ENCODE results near the gene PTPN6. TPM values are rescaled to one million over a fixed set of nuclear protein-coding genes. Genes with fewer than 3 reads are reported as not detected.

The PTPN6 gene
- total and polyA plus RNA-seq, 12 donors: 2.9 to 32.5 (median 5.8) TPM

DNA sequence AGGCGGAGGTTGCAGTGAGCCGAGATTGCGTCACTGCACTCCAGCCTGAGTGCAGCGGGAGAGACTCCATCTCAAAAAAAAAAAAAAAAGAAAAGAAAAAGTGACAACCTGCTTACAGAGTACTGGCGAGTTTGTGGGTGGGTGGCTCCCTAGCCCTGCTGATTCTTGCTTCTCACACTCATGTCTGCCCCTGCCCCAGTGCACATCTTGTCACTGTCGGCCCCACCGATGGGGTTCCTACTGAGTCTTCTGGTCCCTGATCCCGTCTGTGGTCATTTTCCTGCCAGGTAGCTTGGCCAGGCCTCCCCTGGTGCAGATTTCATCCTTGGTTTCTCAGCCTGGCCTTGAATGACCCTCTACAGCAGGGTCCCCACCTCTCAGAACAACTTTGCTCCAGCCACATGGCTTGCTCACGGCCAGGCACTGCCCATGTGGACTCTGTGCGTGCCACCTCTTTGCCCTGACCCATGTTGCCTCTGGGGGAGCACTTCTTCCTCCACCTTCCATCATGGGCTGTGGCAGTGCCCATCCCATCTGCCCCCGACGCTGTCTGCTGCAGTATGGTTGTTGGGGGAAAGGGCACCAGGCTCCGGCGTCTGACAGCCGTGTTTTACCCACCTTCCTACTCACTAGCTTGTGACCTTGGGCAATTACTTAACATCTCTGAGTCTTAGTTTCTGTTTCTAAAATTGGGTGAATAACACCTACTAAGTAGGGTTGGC, 2.1 kb upstream of the PTPN6 start:
- Histone ChIP-seq H3K4me1 (peaks cover 18 to 82% (median 32%) of the 10 kb centered on the region in 9 donors), H3K4me3 (no peak overlapping the region), H3K27me3 (no peaks in the 10 kb centered on the region), H3K9me3 (no peaks in the 10 kb centered on the region), H3K36me3 (peaks cover 0 to 24% (median 7%) of the 10 kb centered on the region in 9 donors), H3K27ac (peak overlapping the region in 1 of 10 donors; percentile 69)
- DNase-seq (peak in 1 of 2 donors; percentile 9), ATAC-seq (no peak)
- WGBS, 2 donors: 87 to 92% methylated on average over 15 of the region's 15 CpGs
- TF ChIP-seq, protein P1, sequence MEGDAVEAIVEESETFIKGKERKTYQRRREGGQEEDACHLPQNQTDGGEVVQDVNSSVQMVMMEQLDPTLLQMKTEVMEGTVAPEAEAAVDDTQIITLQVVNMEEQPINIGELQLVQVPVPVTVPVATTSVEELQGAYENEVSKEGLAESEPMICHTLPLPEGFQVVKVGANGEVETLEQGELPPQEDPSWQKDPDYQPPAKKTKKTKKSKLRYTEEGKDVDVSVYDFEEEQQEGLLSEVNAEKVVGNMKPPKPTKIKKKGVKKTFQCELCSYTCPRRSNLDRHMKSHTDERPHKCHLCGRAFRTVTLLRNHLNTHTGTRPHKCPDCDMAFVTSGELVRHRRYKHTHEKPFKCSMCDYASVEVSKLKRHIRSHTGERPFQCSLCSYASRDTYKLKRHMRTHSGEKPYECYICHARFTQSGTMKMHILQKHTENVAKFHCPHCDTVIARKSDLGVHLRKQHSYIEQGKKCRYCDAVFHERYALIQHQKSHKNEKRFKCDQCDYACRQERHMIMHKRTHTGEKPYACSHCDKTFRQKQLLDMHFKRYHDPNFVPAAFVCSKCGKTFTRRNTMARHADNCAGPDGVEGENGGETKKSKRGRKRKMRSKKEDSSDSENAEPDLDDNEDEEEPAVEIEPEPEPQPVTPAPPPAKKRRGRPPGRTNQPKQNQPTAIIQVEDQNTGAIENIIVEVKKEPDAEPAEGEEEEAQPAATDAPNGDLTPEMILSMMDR (IDR thresholded peaks at IDR 0.05): peak in 1 of 9 donors; percentile 18
- intact Hi-C loops (cut with DNase I): loop anchor here in 7 of 10 donors (5.0 to 10.0 kb wide), 8 partner anchors 84 to 166 kb away; partner anchors contain the start of genes C1R (in 3 of the 7), C1RL (in 1 of the 7) and TPI1 (in 1 of the 7)

- whole genome bisulfite sequencing, 2 donors: 79 to 86% methylated on average over 1 of the region's 1 CpG
- ATAC-seq: no peak
- peak overlapping the region in 1 of 10 donors; percentile 80 for H3K4me3 ChIP-seq
- H3K36me3 ChIP-seq: peaks cover 0 to 32% (median 7%) of the 10 kb centered on the region in 9 donors
- H3K27ac ChIP-seq: peak overlapping the region in 2 of 10 donors; percentile 21 to 98
- H3K27me3 ChIP-seq: no peaks in the 10 kb centered on the region
- TF ChIP-seq, protein P1 (IDR thresholded peaks at IDR 0.05): peak in 1 of 9 donors; percentile 37
- DNase-seq: no peak
- H3K9me3 ChIP-seq: no peaks in the 10 kb centered on the region
- H3K4me1 ChIP-seq: peaks cover 12 to 82% (median 27%) of the 10 kb centered on the region in 9 donors
- intact Hi-C loops (cut with DNase I): loop anchor here in 1 of 10 donors (10.0 kb wide), 1 partner anchor 164 kb away; no protein-coding TSS in a partner anchor
Observed at GRCh38 chr12:6950401-6950801, 755 bp upstream of the PTPN6 start.

DNA sequence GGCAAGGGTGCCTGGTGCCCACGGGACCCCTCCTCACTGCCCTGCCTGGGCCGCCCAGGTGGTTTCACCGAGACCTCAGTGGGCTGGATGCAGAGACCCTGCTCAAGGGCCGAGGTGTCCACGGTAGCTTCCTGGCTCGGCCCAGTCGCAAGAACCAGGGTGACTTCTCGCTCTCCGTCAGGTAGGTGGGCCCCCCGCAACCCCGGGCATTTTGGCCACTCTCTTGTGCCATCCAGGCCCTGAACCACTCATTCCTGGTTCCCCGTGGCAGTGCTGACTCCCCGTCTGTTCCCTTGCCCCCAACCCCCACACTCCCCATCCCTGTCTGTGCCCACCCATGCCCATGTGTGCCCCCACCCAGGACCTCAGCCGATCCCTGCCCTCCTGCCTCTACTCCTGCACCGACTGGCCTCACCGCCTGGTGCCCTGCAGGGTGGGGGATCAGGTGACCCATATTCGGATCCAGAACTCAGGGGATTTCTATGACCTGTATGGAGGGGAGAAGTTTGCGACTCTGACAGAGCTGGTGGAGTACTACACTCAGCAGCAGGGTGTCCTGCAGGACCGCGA, 480 bp downstream of the PTPN6 start:
- no peak for ATAC-seq
- TF ChIP-seq, protein P1 (IDR thresholded peaks at IDR 0.05): no peak
- Histone ChIP-seq H3K9me3 (no peaks in the 10 kb centered on the region), H3K4me3 (peak overlapping the region in 9 of 10 donors; percentile 8 to 80 (median 37)), H3K36me3 (peaks cover 0 to 35% (median 0%) of the 10 kb centered on the region in 9 donors), H3K4me1 (peaks cover 0 to 82% (median 15%) of the 10 kb centered on the region in 9 donors), H3K27me3 (no peaks in the 10 kb centered on the region), H3K27ac (peak overlapping the region in 7 of 10 donors; percentile 18 to 98 (median 75))
- 85 to 94% methylated on average over 20 of the region's 20 CpGs for WGBS, 2 donors
- DNase-seq: no peak
- intact Hi-C loops (cut with DNase I): loop anchor here in 1 of 10 donors (10.0 kb wide), 1 partner anchor 163 kb away; no protein-coding TSS in a partner anchor

- ATAC-seq (no peak), DNase-seq (no peak)
- Histone ChIP-seq H3K27ac (peak overlapping the region in 7 of 10 donors; percentile 21 to 98 (median 75)), H3K36me3 (peaks cover 0 to 41% (median 0%) of the 10 kb centered on the region in 9 donors), H3K9me3 (no peaks in the 10 kb centered on the region), H3K27me3 (no peaks in the 10 kb centered on the region), H3K4me3 (peak overlapping the region in 8 of 10 donors; percentile 12 to 80 (median 40)), H3K4me1 (peaks cover 0 to 82% (median 13%) of the 10 kb centered on the region in 9 donors)
- TF ChIP-seq, protein P1 (IDR thresholded peaks at IDR 0.05): no peak
- intact Hi-C loops (cut with DNase I): loop anchor here in 1 of 10 donors (10.0 kb wide), 1 partner anchor 163 kb away; no protein-coding TSS in a partner anchor
- 67 to 72% methylated on average over 22 of the region's 22 CpGs for WGBS, 2 donors
Observed at GRCh38 chr12:6952121-6952862, 1.1 kb downstream of the PTPN6 start.

Measured in heart right ventricle (tissue), 16 donors.